ENCODE results near the gene KCNMA1.

- no peak for TF ChIP-seq YY1 (IDR thresholded peaks at IDR 0.05; ENCODE audit: insufficient read depth, insufficient read length)
- no peak for TF ChIP-seq ZNF274 (IDR thresholded peaks at IDR 0.05; ENCODE audit: low read depth, low read length)
These were observed 390.3 kb downstream of the KCNMA1 start for GRCh38 chr10:77247031-77247990.

All from NT2/D1 (cell line).